HG03457 (cell line): ENCODE results near the gene TMEM240.
"Not testable (repeated sequence)": the region's sequence is repeated elsewhere in the genome, so short reads cannot be mapped to it uniquely, and the experiment has no call there.

Experiments used
- ATAC-seq: cut with Tn5 transposase; IDR thresholded peaks from one replicate; pipeline ENCODE4 v1.9.1; 2021; ENCODE audit warnings: moderate number of reproducible peaks; ENCODE audit not compliant: unreplicated experiment

The TMEM240 gene

DNA sequence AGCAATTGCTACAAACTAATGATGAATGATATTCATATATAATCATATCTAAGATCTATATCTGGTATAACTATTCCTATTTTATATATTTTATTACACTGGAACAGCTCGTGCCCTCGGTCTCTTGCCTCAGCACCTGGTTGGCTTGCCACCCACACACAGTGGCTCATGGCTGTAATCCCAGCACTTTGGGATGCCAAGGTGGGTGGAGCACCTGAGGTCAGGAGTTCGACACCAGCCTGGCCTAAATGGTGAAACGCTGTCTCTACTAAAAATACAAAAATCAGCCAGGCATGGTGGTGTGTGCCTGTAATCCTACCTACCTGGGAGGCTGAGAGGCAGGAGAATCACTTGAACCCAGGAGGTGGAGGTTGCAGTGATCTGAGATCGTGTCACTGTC lies 34.6 kb downstream of the TMEM240 start:
- not testable (repeated sequence) for ATAC-seq

DNA sequence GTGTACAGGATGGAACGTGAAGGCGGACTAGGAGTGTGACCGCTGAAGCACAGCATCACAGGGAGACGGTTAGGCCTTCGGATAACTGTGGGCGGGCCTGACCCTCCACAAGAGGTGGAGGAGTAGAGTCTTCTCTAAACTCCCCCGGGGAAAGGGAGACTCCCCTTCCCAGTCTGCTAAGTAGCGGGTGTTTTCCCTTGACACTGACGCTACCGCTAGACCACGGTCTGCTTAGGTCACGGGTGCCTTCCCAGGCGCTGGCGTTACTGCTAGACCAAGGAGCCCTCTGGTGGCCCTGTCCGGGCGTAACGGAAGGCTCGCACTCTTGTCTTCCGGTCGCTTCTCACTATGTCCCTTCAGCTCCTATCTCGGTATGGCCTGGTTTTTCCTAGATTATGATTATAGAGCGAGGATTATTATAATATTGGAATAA lies 35.0 kb downstream of the TMEM240 start:
- ATAC-seq = not testable (repeated sequence)

DNA sequence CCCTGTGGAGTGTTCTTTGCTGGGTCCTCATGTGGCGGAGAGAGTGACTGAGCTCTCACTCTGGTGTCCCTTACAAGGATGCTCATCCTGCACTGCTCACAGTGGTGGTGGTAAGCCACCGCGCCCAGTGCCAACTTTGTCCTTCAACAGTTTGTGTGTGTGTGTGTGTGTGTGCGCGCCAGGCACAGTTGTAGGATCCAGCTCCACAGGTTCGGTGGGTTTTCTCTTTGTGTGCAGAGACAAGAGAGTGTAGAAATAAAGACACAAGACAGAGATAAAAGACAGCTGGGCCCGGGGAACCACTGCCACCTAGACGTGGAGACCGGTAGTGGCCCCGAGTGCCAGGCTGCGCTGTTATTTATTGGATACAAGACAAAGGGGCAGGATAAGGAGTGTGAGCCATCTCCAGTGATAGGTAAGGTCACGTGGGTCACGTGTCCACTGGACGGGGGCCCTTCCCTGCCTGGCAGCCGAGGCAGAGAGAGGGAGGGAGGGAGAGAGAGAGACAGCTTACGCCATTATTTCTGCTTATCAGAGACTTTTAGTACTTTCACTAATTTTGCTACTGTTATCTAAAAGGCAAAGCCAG lies 35.6 kb downstream of the TMEM240 start:
- ATAC-seq = not testable (repeated sequence)

DNA sequence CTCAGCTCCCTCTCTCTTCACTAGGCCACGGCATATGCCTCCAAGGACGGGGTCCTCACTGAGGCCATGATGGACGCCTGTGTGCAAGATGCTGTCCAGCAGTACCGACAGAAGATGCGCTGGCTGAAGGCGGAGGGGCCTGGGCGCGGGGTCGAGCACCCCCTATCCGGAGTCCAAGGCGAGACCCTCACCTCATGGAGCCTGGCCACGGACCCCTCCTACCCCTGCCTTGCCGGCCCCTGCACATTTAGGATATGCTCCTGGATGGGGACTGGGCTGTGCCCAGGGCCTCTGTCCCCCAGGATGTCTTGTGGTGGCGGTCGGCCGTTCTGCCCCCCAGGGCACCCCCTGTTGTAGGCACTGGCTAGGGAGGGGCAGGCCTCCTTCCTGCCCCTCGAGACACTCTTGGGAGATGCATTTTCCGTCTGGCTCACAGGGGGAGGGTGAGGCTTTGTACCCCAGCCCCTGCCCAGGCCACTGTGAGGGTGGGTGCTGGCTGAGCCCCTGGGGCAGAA lies 44.9 kb downstream of the TMEM240 start:
- not testable (repeated sequence) for ATAC-seq

DNA sequence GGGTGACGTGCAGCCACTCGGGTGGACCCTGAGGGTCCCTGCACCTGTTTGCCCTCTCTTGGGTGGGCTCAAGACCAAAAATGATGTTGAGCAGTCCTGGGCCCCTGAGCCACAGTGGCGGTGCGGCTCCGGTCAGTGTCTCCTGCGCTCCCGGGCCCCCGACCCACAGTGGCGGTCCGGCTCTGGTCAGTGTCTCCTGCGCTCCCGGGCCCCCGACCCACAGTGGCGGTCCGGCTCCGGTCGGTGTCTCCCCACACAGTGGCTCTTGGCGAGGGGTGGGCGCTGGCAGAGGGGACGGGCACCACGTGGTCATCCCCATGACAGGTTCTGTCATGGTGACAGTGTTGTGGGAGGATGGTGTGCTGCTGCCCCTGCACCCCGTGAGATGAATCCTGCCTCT lies 46.1 kb downstream of the TMEM240 start:
- not testable (repeated sequence) for ATAC-seq

DNA sequence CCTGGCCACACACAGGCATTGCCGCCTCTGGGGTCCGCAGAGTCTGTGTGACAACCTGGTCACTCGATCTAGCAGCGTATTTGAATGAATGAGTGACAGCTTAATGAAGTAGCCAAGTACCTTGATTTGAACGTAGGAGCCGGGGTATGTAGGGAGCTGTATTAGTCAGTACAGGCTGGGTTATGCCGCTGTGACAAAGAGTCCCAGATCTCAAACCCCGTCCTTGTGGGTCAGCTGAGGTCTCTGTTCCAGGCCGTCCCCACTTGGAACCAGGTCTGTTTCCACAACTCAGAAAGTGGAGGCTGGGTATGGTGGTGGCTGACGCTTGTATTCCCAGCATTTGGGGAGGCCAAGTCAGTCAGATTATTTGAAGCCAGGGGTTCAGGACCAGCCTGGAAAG lies 48.8 kb downstream of the TMEM240 start:
- no peak for ATAC-seq

DNA sequence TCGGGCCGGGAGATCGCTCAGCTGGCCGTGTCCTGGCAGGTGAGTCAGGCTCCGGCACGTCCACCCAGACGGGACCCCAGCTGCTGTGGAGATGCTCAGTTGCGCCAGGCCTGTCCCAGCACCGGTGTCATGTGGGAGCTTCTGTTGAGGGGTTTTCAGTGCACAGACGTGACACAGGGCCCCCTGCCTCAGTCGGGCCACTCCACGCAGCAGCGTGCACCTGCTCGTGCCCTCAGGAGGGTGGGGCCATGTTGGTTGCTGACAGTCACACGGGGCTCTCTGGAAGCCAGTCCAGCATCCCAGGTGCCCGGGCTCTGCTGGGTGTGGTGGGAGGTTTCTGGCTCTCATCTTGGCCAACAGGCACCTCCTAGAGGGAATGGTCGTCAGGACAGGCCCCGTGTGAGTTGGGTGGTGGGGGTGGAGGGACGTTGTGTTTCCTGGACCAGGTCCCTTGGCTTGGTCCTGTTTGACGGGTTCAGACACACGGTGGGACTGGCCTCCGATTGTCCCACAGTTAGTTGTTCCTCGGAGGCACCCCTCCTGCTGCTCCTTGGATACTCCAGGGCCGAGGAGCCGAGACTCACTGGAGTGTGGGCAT lies 49.7 kb downstream of the TMEM240 start:
- no peak for ATAC-seq

DNA sequence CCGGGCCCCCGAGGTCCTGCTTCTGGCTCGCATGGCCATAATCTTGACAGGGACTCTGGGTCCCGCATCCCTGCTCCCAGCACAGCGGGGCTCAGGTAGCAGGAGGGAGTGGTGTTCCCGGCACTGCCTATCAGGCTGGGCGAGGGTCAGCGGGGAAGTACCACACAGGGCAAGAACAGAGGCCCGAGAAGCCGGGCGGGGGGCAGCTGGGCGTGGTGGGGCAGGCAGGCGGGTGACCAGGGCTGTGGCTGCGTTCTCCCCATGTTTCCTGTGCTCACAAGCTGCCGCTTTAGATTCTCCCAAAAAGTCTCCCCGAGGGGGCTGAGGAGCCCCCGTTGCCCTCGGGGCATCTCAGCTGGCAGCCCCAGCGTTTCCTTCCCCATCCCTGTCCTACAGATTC lies 50.6 kb downstream of the TMEM240 start:
- no peak for ATAC-seq

DNA sequence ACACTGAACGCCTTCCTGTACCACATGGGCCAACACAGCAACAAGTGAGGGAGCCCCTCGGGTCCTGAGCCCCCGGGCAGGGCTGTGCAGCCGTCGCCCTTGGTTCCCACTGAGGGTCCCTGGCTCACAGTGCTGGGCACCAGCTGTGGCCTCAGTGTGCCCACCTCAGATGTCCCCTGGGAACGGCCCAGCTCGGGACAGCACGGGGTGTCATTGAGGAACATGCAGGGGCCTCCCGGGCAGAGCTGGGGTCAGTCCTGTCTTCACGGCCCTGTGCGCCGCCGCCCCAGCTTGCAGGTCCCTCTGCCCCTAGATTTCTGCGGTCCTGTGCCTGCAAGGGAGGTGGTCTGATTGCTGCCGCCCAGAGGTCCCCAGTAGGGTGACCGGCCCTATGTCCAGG lies 51.2 kb downstream of the TMEM240 start:
- ATAC-seq = no peak

DNA sequence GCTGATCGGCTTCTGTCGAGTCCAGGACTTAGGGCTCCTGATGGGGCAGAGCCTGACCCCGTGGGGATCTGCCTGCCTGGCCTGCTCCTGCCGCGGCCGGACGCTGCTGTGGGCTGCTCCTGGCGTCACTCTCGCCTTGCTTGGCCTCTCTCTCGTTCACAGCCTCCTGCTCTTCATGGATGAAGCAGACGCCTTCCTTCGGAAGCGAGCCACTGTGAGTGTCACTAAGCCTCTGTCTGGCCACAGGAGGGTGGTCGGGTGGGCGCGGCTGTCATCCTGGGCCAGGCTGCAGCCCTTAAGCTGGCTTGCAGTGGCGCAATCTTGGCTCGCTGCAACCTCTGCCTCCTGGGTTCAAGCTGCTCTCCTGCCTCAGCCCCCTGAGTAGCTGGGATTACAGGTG lies 52.7 kb downstream of the TMEM240 start:
- no peak for ATAC-seq

DNA sequence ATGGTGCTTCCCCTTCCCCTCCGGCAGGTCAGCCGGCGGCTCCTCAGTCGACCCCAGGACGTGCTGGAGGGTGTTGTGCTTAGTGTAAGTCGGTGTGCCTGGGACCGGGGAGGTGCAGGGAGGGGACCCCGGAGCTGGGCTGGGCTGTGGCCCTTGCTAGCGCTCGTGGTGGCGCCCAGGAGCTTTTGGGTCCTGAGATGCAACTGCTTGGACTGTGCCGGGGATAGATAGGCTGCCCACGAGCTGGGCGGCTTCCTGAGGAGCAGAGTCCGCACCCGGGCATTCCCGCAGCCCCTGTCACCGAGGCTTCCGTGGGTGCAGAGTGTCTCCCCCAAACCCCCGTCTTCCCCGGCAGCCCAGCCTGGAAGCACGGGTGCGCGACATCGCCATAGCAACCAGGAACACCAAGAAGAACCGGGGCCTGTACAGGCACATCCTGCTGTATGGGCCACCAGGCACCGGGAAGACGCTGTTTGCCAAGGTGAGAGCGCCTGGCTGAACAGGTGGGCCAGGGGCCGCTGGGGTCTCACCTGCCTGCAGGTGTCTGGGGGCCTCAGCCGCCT lies 54.6 kb downstream of the TMEM240 start:
- ATAC-seq = not testable (repeated sequence)

DNA sequence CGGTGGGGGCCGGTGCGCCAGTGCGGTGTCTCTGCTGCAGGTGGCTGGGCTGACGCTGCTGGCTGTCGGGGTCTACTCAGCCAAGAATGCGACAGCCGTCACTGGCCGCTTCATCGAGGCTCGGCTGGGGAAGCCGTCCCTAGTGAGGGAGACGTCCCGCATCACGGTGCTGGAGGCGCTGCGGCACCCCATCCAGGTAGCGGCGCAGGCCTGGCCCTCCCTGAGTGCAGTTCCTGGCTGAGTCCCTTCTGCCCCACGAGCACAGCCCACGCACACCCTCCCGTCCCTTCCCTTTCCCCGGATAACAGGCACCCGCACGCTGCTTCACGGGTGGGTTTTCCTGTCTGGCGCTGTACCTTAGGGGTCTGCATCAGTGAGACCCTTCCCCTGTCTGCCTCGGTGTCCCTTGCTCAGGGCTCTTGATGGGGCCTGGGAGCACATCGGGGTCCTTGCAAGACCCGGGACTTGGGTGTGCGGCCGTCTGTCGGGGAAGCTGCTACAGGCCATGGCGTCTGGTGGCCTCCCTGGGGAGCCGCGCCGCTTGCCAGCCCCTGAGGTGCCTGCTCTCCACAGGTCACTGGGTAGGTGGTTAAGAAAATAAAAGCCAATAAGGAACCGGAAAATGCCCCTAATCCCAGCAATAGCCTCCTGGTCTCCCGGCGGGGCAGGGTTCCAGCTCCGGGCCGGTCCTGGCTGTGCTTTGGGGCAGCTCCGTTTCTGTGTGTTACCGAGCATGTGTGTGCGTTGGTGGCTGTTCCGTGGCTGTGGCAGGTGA lies 55.3 kb downstream of the TMEM240 start:
- ATAC-seq = not testable (repeated sequence)
